GM12878 (cell line): Measurements from ENCODE around the gene KIAA1671. TPM values are rescaled to one million over a fixed set of nuclear protein-coding genes. Genes with fewer than 3 reads are reported as not detected.

Experiments used
- ATAC-seq: fragments of 200-7000 bp; cut with Tn5 transposase; 3 replicates; pipeline ENCODE4 v1.9.1; 2020; ENCODE audit warnings: mild to moderate bottlenecking, moderate library complexity
- BruUV-seq: library from RNA; stranded (reverse); fragments of 400-500 nt; replicated peaks from 2 replicates; lab custom pipeline; 2021; lab: Mats Ljungman, UMichigan
- CTCF ChIA-PET: fragments of 300-600 bp; sonication (Branson Sonifier 250); formaldehyde crosslinking; extraction: SDS; loops from one replicate; lab custom pipeline; 2021; ENCODE audit warnings: inconsistent platforms; lab: Yijun Ruan, JAX
- POLR2A ChIA-PET: fragments of 350-600 bp; formaldehyde crosslinking; extraction: SDS; loops from one replicate; lab custom pipeline; 2021; ENCODE audit warnings: inconsistent platforms; lab: Charles Lee
- RAD21 ChIA-PET: fragments of 300-600 bp; sonication (Branson Sonifier 250); formaldehyde crosslinking; loops from one replicate; lab custom pipeline; 2023; ENCODE audit warnings: antibody characterized with exemption; ENCODE audit not compliant: unreplicated experiment; lab: Charles Lee
- SMC1A ChIA-PET: fragments of 300-600 bp; sonication (Branson Sonifier 250); formaldehyde crosslinking; loops from one replicate; lab custom pipeline; 2023; ENCODE audit not compliant: unreplicated experiment, uncharacterized antibody; lab: Charles Lee
- DNase-seq: peaks from one replicate; pipeline ENCODE4 v3.0.0-alpha.2; 2011; ENCODE audit warnings: low read depth, low spot score
- FAIRE-seq: peaks from 3 replicates; lab custom pipeline; 2011; peaks lifted over from hg19 to GRCh38; lab: Jason Lieb, UNC
- H2AFZ ChIP-seq: 2 replicates; pipeline ENCODE4 v1.6.0; 2011; ENCODE audit warnings: low read depth, low read length, control low read depth; ENCODE audit not compliant: control insufficient read depth
- H3K27ac ChIP-seq: 2 replicates; pipeline ENCODE4 v1.5.1; 2011; ENCODE audit warnings: control low read depth; ENCODE audit not compliant: control insufficient read depth, insufficient read depth
- H3K27me3 ChIP-seq, 2 experiments: replicated peaks in 1 of 2; 2 replicates each; pipeline versions ENCODE4 v1.6.0 to v1.6.1; 2011; ENCODE audit warnings: low read length in 1 of 2; ENCODE audit not compliant: control insufficient read depth in 2 of 2, insufficient read depth in 2 of 2
- H3K36me3 ChIP-seq, 2 experiments: 2 replicates each; pipeline ENCODE4 v1.5.1; 2011; ENCODE audit warnings: low read length in 1 of 2; ENCODE audit not compliant: control insufficient read depth in 2 of 2, insufficient read depth in 2 of 2
- H3K4me1 ChIP-seq: 2 replicates; pipeline ENCODE4 v1.6.1; 2011; ENCODE audit warnings: mild to moderate bottlenecking, low read length, moderate library complexity, mixed read lengths; ENCODE audit not compliant: control insufficient read depth, insufficient read depth
- H3K4me2 ChIP-seq: 2 replicates; pipeline ENCODE4 v1.6.0; 2011; ENCODE audit warnings: control low read depth; ENCODE audit not compliant: control insufficient read depth, insufficient read depth
- H3K4me3 ChIP-seq: fragments of 200-600 bp; sonication (generic); 2 replicates; pipeline ENCODE4 v1.5.1; 2016
- H3K79me2 ChIP-seq: 2 replicates; pipeline ENCODE4 v1.6.0; 2011; ENCODE audit warnings: low read length; ENCODE audit not compliant: control insufficient read depth, insufficient read depth
- H3K9ac ChIP-seq: 2 replicates; pipeline ENCODE4 v1.8.0; 2011; ENCODE audit warnings: low read length, control low read depth, mixed read lengths; ENCODE audit not compliant: control insufficient read depth, insufficient read depth
- H3K9me3 ChIP-seq: replicated peaks from 3 replicates; pipeline ENCODE4 v1.5.1; 2011; ENCODE audit warnings: mild to moderate bottlenecking, low read length; ENCODE audit not compliant: control insufficient read depth, insufficient read depth
- H4K20me1 ChIP-seq: 2 replicates; pipeline ENCODE4 v1.6.0; 2011; ENCODE audit not compliant: control insufficient read depth, insufficient read depth
- ATF7 ChIP-seq: fragments of 450-650 bp; IDR thresholded peaks from 2 replicates; pipeline ENCODE4 v1.6.1; 2016; ENCODE audit warnings: low read depth, mild to moderate bottlenecking
- BCL11A ChIP-seq: IDR thresholded peaks from 2 replicates; pipeline ENCODE4 v1.6.1; 2011; ENCODE audit warnings: low read depth, low read length
- CBX3 ChIP-seq: fragments of 200-600 bp; sonication (generic); IDR thresholded peaks from 2 replicates; pipeline ENCODE4 v1.6.1; 2016; ENCODE audit warnings: low read depth, borderline replicate concordance
- E2F4 ChIP-seq: IDR thresholded peaks from 2 replicates; pipeline ENCODE4 v1.6.1; 2012; ENCODE audit warnings: low read depth, low read length, improper control_type of control experiment
- FOXK2 ChIP-seq: fragments of 450-650 bp; IDR thresholded peaks from 2 replicates; pipeline ENCODE4 v1.6.1; 2017; ENCODE audit warnings: mild to moderate bottlenecking, moderate library complexity
- HCFC1 ChIP-seq: fragments of 150-350 bp; IDR thresholded peaks from 2 replicates; pipeline ENCODE4 v1.6.1; 2014; ENCODE audit warnings: low read length
- IRF4 ChIP-seq: IDR thresholded peaks from 2 replicates; pipeline ENCODE4 v1.6.1; 2011; ENCODE audit warnings: low read depth, low read length
- MTA2 ChIP-seq: fragments of 450-650 bp; IDR thresholded peaks from 2 replicates; pipeline ENCODE4 v1.6.1; 2016; ENCODE audit warnings: low read depth, mild to moderate bottlenecking, moderate library complexity
- NBN ChIP-seq: fragments of 450-650 bp; IDR thresholded peaks from 2 replicates; pipeline ENCODE4 v1.6.1; 2016
- NRF1 ChIP-seq: conservative IDR thresholded peaks from 2 replicates; pipeline ENCODE4 v1.6.1; 2011; ENCODE audit warnings: mild to moderate bottlenecking, low read depth, low read length, improper control_type of control experiment
- PKNOX1 ChIP-seq: fragments of 450-650 bp; IDR thresholded peaks from 2 replicates; pipeline ENCODE4 v1.6.1; 2016; ENCODE audit warnings: mild to moderate bottlenecking
- RFX5 ChIP-seq: IDR thresholded peaks from 2 replicates; pipeline ENCODE4 v1.6.1; 2011; ENCODE audit warnings: low read depth, low read length, improper control_type of control experiment
- WRNIP1 ChIP-seq: IDR thresholded peaks from 2 replicates; pipeline ENCODE4 v1.6.1; 2011; ENCODE audit warnings: low read depth, low read length, improper control_type of control experiment, borderline replicate concordance
- ZBTB11 ChIP-seq: fragments of 450-650 bp; formaldehyde crosslinking; IDR thresholded peaks from 2 replicates; pipeline ENCODE4 v1.5.0; 2022; ENCODE audit warnings: mild to moderate bottlenecking, missing genetic modification characterization
- ZNF207 ChIP-seq: fragments of 450-650 bp; IDR thresholded peaks from 2 replicates; pipeline ENCODE4 v1.6.1; 2014; ENCODE audit warnings: antibody characterized with exemption, mild to moderate bottlenecking, borderline replicate concordance
- ZNF592 ChIP-seq: fragments of 450-650 bp; IDR thresholded peaks from 2 replicates; pipeline ENCODE4 v1.6.1; 2017; ENCODE audit warnings: mild to moderate bottlenecking, moderate library complexity
- WGBS: methylation state at CpG from one replicate; pipeline ENCODE4 v1.1.6; 2016; ENCODE audit warnings: low lambda C conversion rate; ENCODE audit not compliant: insufficient replicate concordance, insufficient coverage; ENCODE audit errors: missing lambda C conversion rate; 5-methylcytosine and 5-hydroxymethylcytosine counted together
- in situ Hi-C: fragments of 300-500 bp; cut with MboI; formaldehyde crosslinking; loops from 9 replicates; pipeline ENCODE4 v1.14.3; 2018; ENCODE audit warnings: mixed read lengths
- intact Hi-C: fragments of 100-400 bp; cut with micrococcal nuclease; formaldehyde crosslinking; loops from one replicate; pipeline ENCODE4 v1.14.2; 2022; ENCODE audit not compliant: unreplicated experiment
- polyA plus RNA-seq, 11 experiments: library from polyadenylated mRNA; depleted of rRNA in 4 of 11; unstranded in 6 of 11; stranded (reverse) in 5 of 11; fragments of >200 nt; fragmentation: Nextera tagmentation in 4 of 11; fragmentation: Illumina TruSeq in 1 of 11; extraction: Ambion mirVana in 4 of 11; extraction: Trizol in 1 of 11; gene quantifications; 1 replicate in 1 of 11; 2 replicates in 10 of 11; pipeline versions ENCODE4 v1.2.1 to v1.2.3, GENCODE V29; 2011 to 2016; ENCODE audit warnings: inconsistent platforms in 2 of 11, missing spikeins in 2 of 11, low read depth in 1 of 11
- total RNA-seq, 4 experiments: library from RNA; depleted of rRNA in 3 of 4; stranded (reverse); fragments of >200 nt in 3 of 4; fragmentation: Illumina TruSeq in 1 of 4; extraction: Trizol in 1 of 4; gene quantifications; 2 replicates each; pipeline versions ENCODE4 v1.2.1 to v1.2.3, GENCODE V29; 2013 to 2021

KIAA1671 gene
- total and polyA plus RNA-seq, 10 of the 15 experiments (the other 5 are each of a cell fraction or from before 2014, with no cell fraction given) = 0.05 to 2.7 (median 0.33) TPM

- H4K20me1 ChIP-seq = no peaks in the 10 kb centered on the region
- SMC1A ChIA-PET = no interaction called here
- no peak for FAIRE-seq
- H3K9ac ChIP-seq = no peak overlapping the region
- TF ChIP-seq HCFC1 (no peak), ZNF592 (no peak), ATF7 (no peak), PKNOX1 (no peak), CBX3 (no peak), IRF4 (no peak), BCL11A (no peak), NBN (no peak), MTA2 (no peak), ZNF207 (no peak), E2F4 (no peak), WRNIP1 (no peak), NRF1 (no peak), ZBTB11 (no peak), FOXK2 (no peak), RFX5 (no peak)
- no peak overlapping the region for H2AFZ ChIP-seq
- no peak overlapping the region for H3K4me2 ChIP-seq
- in situ Hi-C loops = no loop called here
- H3K9me3 ChIP-seq = no peaks in the 10 kb centered on the region
- H3K27me3 ChIP-seq = no peaks in the 10 kb centered on the region; a peak in 1 of 4 replicates
- CTCF ChIA-PET = no interaction called here
- RAD21 ChIA-PET = no interaction called here
- BruUV-seq = no TSS peak
- no peaks in the 10 kb centered on the region for H3K79me2 ChIP-seq
- no peak for DNase-seq
- no peak for ATAC-seq
- POLR2A ChIA-PET = no interaction called here
- 28% methylated on average over 12 of the region's 12 CpGs for WGBS
- no peak overlapping the region for H3K4me3 ChIP-seq
- H3K36me3 ChIP-seq = no peaks in the 10 kb centered on the region
- H3K27ac ChIP-seq = no peak overlapping the region
- H3K4me1 ChIP-seq = no peaks in the 10 kb centered on the region
- intact Hi-C loops = no loop called here
These were observed 270.8 kb downstream of the KIAA1671 start for GRCh38 chr22:25223269-25223850.
